Measurements from ENCODE around the gene MZT2A.
"Not testable (repeated sequence)": the region's sequence is repeated elsewhere in the genome, so short reads cannot be mapped to it uniquely, and the experiment has no call there.

MZT2A gene

DNA sequence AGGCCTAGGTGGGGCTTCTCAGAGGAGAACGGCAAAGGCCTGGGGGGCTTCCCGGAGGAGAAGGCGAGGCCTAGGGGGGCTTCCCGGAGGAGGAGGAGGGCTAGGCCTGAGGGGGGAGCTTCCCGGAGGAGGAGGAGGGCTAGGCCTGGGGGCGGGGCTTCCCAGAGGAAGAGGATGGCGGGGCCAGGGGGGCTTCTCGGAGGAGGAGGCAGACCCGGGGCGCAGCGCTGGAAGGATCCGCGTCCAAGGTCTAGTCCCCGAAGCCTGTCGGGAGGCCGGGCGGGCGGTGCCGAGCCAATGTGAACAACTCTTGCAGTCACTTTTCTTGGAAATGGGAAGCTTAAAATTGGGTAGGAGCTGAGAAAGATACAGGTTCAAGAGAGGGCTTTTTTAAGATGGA, 46.3 kb downstream of the MZT2A start:
- DNase-seq = no peak

DNA sequence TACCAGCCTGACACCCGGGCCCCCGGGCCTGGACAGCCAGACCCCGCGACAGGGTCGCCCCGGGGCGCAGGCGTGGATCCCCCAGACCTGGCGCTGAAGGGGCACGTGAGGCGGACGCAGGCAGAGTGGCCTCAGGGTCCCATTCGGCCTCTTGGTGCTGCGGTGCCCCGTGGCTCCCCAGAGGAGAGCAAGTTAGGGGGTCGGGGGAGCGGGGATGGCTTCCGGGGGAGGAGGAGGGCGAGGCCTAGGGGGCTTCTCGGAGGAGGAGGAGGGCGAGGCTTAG, 46.7 kb downstream of the MZT2A start:
- DNase-seq = not testable (repeated sequence)

DNA sequence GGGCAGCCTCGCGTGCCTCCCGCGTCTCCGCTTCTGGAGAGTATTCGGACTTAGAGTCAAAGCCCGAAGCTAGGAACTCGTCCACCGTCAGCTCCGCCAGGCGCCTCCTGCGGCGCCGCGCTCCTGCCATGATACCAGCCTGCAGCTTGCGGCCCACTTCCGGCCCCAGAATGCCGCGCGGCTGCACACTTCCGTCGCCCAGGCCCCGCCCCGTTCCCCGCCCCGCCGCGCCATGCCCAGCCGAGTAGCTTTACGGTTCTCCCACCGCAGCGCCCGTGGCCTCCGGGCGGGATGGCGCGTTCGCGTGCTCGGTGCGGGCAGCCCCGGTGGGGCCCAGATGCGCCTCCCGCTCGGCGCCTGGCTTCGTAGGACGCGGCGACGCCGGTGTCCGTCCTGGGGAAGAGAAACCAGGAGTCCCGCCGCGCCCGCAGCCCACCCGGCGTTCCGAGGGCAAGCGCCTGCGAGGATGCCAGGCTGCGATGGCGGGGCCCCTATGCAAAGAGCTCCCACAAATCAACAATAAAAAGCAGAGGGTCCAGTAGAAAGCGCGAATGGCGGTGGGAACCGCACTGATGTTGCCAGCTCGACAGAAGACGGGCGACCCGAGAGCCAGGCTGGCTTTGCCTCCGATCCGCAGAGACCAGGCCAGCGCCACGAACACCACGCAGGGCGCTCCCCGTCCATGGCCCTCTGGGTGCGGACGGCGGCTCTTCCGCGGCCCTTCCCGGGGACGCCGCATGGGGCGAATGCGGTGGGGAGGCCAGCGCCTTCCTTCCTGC, 47.3 kb downstream of the MZT2A start:
- not testable (repeated sequence) for DNase-seq

DNA sequence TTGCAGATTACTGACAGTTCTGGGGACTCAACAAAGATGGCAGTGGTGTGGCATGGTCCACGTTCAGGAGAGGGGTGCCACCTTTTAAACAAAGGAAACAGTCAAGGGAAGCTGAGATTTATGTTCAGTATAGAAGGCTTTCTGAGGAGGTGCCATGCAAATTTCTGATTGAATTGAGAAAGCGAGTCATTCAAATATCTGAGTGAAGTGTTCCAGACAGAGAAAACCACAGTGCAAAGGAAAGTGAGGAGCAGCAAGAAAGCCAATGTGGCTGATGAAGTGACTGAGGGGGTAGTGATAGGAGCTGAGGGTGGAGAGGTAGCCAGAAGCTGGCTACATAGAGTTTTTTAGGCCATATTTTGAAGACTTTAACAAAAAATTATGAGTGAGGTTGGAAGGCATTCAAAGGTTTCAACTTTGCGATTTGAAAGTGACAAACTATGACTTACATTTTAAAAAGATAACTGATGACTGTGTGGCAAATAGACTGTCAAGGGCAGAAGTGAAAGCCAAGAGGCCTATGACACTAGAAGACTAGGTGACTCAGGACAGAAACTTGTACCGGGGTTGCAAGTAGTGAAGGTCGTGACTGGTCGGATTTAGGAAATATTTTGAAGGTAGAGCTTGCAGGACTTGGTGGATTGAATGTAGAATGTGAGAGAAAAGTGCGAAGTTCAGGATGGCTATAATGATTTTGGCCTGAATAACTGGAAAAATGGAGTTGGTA, 51.3 kb downstream of the MZT2A start:
- not testable (repeated sequence) for DNase-seq
